ENCODE data around the gene METTL9.

METTL9 gene

GRCh38 chr16:21608639-21609328 is 9.4 kb downstream of the METTL9 start:
- DNase-seq (ENCODE audit: extremely low spot score), result no peak
- ChIA-PET CTCF (interaction anchor here (0.7 to 2.4 kb wide), 7 partner anchors 8 to 1827 kb away, joined by 3 to 8 read pairs (median 4); partner anchors contain the start of gene METTL9), POLR2A (no interaction called here)
- TF ChIP-seq, protein P1, sequence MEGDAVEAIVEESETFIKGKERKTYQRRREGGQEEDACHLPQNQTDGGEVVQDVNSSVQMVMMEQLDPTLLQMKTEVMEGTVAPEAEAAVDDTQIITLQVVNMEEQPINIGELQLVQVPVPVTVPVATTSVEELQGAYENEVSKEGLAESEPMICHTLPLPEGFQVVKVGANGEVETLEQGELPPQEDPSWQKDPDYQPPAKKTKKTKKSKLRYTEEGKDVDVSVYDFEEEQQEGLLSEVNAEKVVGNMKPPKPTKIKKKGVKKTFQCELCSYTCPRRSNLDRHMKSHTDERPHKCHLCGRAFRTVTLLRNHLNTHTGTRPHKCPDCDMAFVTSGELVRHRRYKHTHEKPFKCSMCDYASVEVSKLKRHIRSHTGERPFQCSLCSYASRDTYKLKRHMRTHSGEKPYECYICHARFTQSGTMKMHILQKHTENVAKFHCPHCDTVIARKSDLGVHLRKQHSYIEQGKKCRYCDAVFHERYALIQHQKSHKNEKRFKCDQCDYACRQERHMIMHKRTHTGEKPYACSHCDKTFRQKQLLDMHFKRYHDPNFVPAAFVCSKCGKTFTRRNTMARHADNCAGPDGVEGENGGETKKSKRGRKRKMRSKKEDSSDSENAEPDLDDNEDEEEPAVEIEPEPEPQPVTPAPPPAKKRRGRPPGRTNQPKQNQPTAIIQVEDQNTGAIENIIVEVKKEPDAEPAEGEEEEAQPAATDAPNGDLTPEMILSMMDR (IDR thresholded peaks at IDR 0.05; ENCODE audit: control extremely low read depth, extremely low read depth, low read depth, missing control alignments), result no peak

DNA sequence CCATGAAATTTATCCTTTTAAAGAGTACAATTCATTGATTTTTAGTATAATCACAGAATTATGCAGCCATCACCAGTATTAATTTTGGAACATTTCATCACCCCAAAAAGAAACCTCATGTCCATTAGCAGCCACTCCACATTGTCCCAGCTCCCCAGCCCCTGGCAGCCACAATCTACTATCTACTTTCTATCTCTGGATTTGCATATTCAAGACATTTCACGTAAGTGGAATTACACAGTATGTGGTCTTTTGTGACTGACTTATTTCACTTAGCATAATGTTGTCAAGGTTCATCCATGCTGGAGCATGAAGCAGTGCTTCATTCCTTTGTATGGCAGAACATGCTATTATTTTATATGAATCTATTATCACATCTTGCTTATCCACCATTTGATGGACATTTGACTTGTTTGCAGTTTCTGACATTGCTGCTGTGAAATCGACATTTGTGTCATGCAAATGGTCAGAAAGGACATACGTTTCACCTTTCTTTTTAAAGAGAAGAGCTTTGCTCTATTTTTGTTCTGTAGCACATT is 10.7 kb downstream of the METTL9 start:
- TF ChIP-seq, protein P1 (IDR thresholded peaks at IDR 0.05; ENCODE audit: control extremely low read depth, extremely low read depth, low read depth, missing control alignments), result no peak
- no peak for DNase-seq (ENCODE audit: extremely low spot score)
- POLR2A ChIA-PET, result no interaction called here
- CTCF ChIA-PET, result interaction anchor here (0.7 to 2.4 kb wide), 5 partner anchors 12 to 72 kb away, joined by 3 to 6 read pairs (median 3); no protein-coding TSS in a partner anchor

GRCh38 chr16:21610766-21611165 is 11.4 kb downstream of the METTL9 start:
- POLR2A ChIA-PET, result no interaction called here
- CTCF ChIA-PET, result interaction anchor here (0.7 to 1.6 kb wide), 6 partner anchors 10 to 71 kb away, joined by 3 to 4 read pairs (median 3); no protein-coding TSS in a partner anchor
- TF ChIP-seq, protein P1 (IDR thresholded peaks at IDR 0.05; ENCODE audit: control extremely low read depth, extremely low read depth, low read depth, missing control alignments), result no peak
- no peak for DNase-seq (ENCODE audit: extremely low spot score)

DNA sequence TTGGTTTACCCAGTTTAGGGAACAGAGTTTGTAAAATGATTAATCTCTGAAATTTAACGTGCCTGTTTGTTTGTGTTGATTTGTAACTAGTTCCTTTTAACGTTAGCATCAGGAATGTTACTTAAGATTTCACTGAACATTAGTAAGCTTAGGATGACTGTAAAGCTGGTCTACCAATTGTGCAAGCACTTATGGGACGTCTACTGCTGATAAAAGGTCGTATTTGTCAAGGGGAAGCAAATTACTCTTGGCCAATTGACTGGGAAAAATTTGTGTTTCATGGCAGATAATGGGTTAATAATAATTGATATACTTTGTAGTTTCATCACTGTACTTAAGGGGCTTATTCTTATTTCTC is 11.8 kb downstream of the METTL9 start:
- CTCF ChIA-PET, result interaction anchor here (0.7 to 1.6 kb wide), 6 partner anchors 11 to 28 kb away, joined by 3 to 4 read pairs (median 4); no protein-coding TSS in a partner anchor
- no peak for DNase-seq (ENCODE audit: extremely low spot score)
- POLR2A ChIA-PET, result no interaction called here
- TF ChIP-seq, protein P1 (IDR thresholded peaks at IDR 0.05; ENCODE audit: control extremely low read depth, extremely low read depth, low read depth, missing control alignments), result no peak

GRCh38 chr16:21611556-21612384 is 12.4 kb downstream of the METTL9 start:
- POLR2A ChIA-PET, result no interaction called here
- DNase-seq (ENCODE audit: extremely low spot score), result no peak

GRCh38 chr16:21613361-21613760 is 14.0 kb downstream of the METTL9 start:
- ChIA-PET CTCF (no interaction called here), POLR2A (interaction anchor here (0.6 kb wide), 1 partner anchor 681 kb away, joined by 3 read pairs; no protein-coding TSS in a partner anchor)
- TF ChIP-seq, protein P1 (IDR thresholded peaks at IDR 0.05; ENCODE audit: control extremely low read depth, extremely low read depth, low read depth, missing control alignments), result no peak
- no peak for DNase-seq (ENCODE audit: extremely low spot score)

More at GRCh38 chr16:21611556-21612384, 12.4 kb downstream of the METTL9 start:
- TF ChIP-seq, protein P1 (IDR thresholded peaks at IDR 0.05; ENCODE audit: control extremely low read depth, extremely low read depth, low read depth, missing control alignments), result no peak
- CTCF ChIA-PET, result interaction anchor here (0.9 to 1.2 kb wide), 3 partner anchors 11 to 21 kb away, joined by 3 to 4 read pairs (median 4); no protein-coding TSS in a partner anchor

Data from GM10248 (cell line).